Measurements from ENCODE around the gene CCL28.

Gene CCL28

GRCh38 chr5:43420241-43420640 lies 8.1 kb upstream of the CCL28 start:
- Histone ChIP-seq H3K79me2 (ENCODE audit: insufficient read depth, low read length) (no peaks in the 10 kb centered on the region), H3K27ac (ENCODE audit: low read depth, low read length) (no peak overlapping the region), H2AFZ (ENCODE audit: low read depth, low read length, severe bottlenecking) (no peak overlapping the region), H3F3A (ENCODE audit: insufficient read depth) (no peaks in the 10 kb centered on the region), H3K9me2 (replicated peaks; ENCODE audit: insufficient read depth, low read length) (no peaks in the 10 kb centered on the region), H3K9me3 (ENCODE audit: insufficient read depth, low read length) (no peaks in the 10 kb centered on the region), H4K20me1 (ENCODE audit: low read depth, low read length) (no peaks in the 10 kb centered on the region), H3K4me3 (ENCODE audit: insufficient read depth, low read length, poor library complexity, severe bottlenecking) (no peak overlapping the region), H3K27me3 (ENCODE audit: low read length) (no peaks in the 10 kb centered on the region), H3K4me2 (ENCODE audit: low read depth, low read length, poor library complexity, severe bottlenecking) (no peak overlapping the region), H3K36me3 (ENCODE audit: low read length) (no peaks in the 10 kb centered on the region), H3K9ac (ENCODE audit: low read length) (no peak overlapping the region)
- TF ChIP-seq CTCF (IDR thresholded peaks at IDR 0.05; ENCODE audit: insufficient read depth, low read length, poor library complexity, severe bottlenecking): no peak

GRCh38 chr5:43418561-43418960 lies 6.4 kb upstream of the CCL28 start:
- Histone ChIP-seq H3K4me3 (ENCODE audit: insufficient read depth, low read length, poor library complexity, severe bottlenecking) (no peak overlapping the region), H2AFZ (ENCODE audit: low read depth, low read length, severe bottlenecking) (no peak overlapping the region), H3K36me3 (ENCODE audit: low read length) (no peaks in the 10 kb centered on the region), H3K4me2 (ENCODE audit: low read depth, low read length, poor library complexity, severe bottlenecking) (no peak overlapping the region), H3K27ac (ENCODE audit: low read depth, low read length) (no peak overlapping the region), H3K9me3 (ENCODE audit: insufficient read depth, low read length) (no peaks in the 10 kb centered on the region), H3K79me2 (ENCODE audit: insufficient read depth, low read length) (no peaks in the 10 kb centered on the region), H3K9me2 (replicated peaks; ENCODE audit: insufficient read depth, low read length) (no peaks in the 10 kb centered on the region), H3K27me3 (ENCODE audit: low read length) (no peaks in the 10 kb centered on the region), H4K20me1 (ENCODE audit: low read depth, low read length) (no peaks in the 10 kb centered on the region), H3K9ac (ENCODE audit: low read length) (no peak overlapping the region), H3F3A (ENCODE audit: insufficient read depth) (no peaks in the 10 kb centered on the region)
- TF ChIP-seq CTCF (IDR thresholded peaks at IDR 0.05; ENCODE audit: insufficient read depth, low read length, poor library complexity, severe bottlenecking): no peak
- no peak for TF ChIP-seq EZH2phosphoT487 (conservative IDR thresholded peaks at IDR 0.05; ENCODE audit: low read length)

GRCh38 chr5:43416803-43417394 lies 4.7 kb upstream of the CCL28 start:
- no peak for TF ChIP-seq CTCF (IDR thresholded peaks at IDR 0.05; ENCODE audit: insufficient read depth, low read length, poor library complexity, severe bottlenecking)
- TF ChIP-seq EZH2phosphoT487 (conservative IDR thresholded peaks at IDR 0.05; ENCODE audit: low read length): no peak
- Histone ChIP-seq H3K4me2 (ENCODE audit: low read depth, low read length, poor library complexity, severe bottlenecking) (no peak overlapping the region), H3F3A (ENCODE audit: insufficient read depth) (no peaks in the 10 kb centered on the region), H3K9me2 (replicated peaks; ENCODE audit: insufficient read depth, low read length) (no peaks in the 10 kb centered on the region), H3K27me3 (ENCODE audit: low read length) (no peaks in the 10 kb centered on the region), H3K27ac (ENCODE audit: low read depth, low read length) (no peak overlapping the region), H3K79me2 (ENCODE audit: insufficient read depth, low read length) (no peaks in the 10 kb centered on the region), H2AFZ (ENCODE audit: low read depth, low read length, severe bottlenecking) (no peak overlapping the region), H3K36me3 (ENCODE audit: low read length) (no peaks in the 10 kb centered on the region), H3K9ac (ENCODE audit: low read length) (no peak overlapping the region), H3K9me3 (ENCODE audit: insufficient read depth, low read length) (no peaks in the 10 kb centered on the region), H4K20me1 (ENCODE audit: low read depth, low read length) (no peaks in the 10 kb centered on the region), H3K4me3 (ENCODE audit: insufficient read depth, low read length, poor library complexity, severe bottlenecking) (no peak overlapping the region)
